GM20431 (cell line): ENCODE measurements around the gene SMAP2.

Experiments used
- in situ Hi-C: fragments of 300-500 bp; cut with MseI, MboI; formaldehyde crosslinking; loops from one replicate; pipeline ENCODE4 v1.15.0; 2020; ENCODE audit warnings: low sequenced_read_pairs; ENCODE audit not compliant: unreplicated experiment

The SMAP2 gene

DNA sequence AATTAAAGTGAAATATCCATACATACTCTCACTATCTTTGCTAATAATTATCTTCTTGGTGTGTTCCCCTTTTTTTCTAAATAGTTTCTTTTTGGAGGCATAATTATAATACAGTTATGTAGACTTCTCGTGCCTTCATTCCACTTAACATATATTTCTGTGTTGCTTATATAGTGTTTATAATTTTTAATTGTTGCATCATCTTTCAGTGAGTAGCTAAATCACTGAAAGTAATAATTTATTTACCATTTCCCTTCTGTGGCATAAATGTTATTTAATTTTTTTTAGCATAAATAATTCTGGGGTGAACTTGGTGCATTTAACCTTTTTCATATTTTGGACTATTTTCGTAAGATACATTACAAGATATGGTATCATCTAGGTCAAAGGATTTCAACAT is 38.3 kb downstream of the SMAP2 start:
- in situ Hi-C loops, result no loop called here

DNA sequence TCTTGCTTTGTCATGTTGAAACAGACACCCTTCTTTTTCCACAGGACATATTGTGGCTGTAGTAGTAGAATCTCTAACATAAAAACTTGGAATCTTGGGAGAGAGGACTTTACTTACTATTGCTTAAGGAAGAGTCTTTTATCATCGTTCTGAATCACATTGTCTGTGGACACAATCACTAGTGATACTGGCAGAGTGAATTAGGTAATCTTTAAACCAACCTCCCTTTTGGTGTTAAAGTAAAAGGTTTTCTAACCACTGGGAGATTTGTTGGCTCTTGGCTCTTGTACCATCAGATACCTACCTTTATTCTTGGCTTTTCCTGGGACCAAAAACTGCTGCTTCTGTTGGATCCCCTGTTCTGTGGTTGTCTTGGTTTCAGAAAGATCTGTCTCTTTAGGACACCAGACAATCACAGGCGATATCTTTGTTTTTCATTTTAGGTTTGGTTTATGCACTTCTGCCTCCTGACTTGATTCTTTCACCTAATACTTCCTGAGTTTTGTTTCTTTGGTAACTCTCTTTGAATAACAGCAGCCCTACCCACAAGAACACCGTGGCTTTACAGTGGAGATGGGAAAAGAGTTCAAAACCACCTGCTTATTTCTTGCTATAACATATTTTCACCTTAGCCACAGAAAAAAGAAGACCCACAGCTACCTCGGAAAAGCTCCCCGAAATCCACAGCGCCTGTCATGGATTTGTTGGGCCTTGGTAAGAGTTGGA is 40.2 kb downstream of the SMAP2 start:
- in situ Hi-C loops, result no loop called here

DNA sequence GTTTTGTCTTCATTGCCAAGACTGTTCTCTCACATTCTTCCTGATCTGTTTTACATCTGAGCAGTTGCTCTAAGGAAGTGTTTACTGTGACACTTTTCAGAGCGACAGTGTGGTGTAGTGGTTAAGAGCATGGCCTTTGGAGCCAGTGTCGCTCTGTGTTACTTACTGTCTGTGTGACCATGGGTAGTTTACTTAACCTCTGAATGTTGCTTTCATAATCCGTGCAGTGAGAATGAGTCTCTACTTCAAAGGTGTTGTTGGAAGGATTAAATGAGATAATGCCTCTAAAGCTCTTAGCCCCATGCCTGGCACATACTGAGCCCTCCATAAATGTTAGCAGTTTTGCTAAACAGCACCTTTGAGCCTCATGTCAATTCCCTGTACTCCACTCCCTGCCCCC is 40.8 kb downstream of the SMAP2 start:
- in situ Hi-C loops, result no loop called here

DNA sequence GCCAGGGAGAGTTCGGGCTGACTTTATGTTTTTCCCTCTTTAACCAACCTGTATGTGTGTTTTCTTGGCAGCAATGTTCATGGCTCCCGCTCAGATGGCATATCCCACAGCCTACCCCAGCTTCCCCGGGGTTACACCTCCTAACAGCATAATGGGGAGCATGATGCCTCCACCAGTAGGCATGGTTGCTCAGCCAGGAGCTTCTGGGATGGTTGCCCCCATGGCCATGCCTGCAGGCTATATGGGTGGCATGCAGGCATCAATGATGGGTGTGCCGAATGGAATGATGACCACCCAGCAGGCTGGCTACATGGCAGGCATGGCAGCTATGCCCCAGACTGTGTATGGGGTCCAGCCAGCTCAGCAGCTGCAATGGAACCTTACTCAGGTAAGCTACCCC is 43.2 kb downstream of the SMAP2 start:
- in situ Hi-C loops, result no loop called here

DNA sequence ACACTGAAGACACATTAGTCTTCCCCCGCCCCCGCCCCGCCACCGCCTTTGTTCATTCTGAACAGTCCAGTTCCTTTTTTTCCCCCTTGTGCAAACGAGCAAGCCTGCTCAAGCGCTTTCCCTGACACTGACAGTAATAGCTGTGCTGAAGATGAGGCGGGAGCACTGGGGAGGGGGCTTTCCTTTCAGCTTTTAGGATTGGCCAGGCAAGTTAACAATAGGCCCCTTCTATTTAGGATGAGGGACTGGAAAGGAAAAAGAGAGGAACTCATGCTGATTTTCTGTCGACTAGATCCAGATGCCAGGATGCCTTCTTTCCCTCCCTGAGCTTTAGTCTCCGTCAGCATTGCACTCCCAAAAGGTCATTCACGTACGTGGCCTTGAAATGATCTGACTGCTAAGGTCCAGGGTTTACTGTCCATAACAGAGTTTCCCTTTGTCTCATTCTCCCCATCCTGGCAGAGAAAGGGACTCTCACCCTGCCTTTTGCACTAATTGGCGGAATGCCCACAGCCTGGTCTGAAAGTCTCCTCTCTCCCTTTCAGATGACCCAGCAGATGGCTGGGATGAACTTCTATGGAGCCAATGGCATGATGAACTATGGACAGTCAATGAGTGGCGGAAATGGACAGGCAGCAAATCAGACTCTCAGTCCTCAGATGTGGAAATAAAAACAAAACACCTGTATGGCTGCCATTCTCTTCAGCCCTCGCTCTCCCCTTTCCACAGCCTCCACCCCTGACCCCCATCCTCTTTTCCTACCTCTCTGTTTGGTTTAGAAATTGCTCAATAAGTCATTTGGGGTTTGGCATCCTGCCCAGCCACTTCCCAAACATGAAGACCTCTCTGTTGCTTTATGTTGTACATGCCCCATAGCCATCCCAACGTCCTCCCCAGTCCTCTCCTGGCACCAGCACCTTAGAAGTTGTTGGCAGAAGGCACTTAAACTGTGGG is 48.2 kb downstream of the SMAP2 start:
- in situ Hi-C loops, result no loop called here

DNA sequence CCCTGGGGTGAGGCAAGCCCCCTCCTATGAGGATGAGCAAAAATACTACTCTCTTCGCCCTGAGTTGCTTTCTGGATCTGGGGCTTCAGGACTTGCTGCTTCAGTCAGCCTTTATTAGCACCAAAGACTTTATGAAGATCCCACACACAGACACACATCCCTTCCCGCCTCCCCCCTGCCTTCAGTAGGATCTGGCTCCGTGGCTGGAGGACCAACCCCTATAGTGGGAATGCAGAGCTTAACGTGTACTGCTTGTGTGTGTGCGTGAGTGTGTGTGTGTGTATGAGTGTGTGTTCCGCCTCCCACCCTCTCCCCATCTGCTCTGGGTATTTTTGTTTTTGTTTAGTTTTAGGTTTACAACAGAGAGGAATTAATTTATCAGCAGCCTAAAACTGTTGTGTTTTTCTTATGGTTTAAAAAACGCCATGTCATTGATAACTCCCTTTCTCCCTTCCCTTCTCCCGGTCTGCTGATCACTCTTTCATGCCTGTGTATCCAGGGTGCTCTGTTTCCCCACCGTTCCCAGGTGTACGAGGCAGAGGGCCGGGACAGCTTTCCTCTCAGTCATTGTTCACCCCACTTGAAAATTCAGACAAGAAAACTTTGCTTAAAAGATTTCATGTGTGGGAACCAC is 49.2 kb downstream of the SMAP2 start:
- in situ Hi-C loops, result no loop called here

DNA sequence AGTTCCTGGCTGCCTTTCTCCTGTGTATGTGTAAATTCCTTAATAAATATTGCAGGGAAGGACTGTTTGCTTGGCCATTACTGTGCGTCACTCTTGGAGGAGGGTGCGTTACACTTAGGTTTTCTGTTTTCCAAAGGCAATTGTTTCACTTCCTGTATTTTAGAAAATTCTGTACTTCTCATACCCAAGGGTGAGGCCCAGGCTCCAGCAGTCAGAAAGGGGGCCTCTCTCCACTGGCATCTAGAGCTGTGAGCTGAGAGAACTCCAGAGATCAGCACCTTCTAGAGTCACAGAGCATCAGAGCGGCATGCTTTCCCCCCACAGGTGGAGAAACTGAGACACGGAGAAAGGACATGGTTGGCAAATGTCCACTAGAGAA is 49.7 kb downstream of the SMAP2 start:
- in situ Hi-C loops, result no loop called here

DNA sequence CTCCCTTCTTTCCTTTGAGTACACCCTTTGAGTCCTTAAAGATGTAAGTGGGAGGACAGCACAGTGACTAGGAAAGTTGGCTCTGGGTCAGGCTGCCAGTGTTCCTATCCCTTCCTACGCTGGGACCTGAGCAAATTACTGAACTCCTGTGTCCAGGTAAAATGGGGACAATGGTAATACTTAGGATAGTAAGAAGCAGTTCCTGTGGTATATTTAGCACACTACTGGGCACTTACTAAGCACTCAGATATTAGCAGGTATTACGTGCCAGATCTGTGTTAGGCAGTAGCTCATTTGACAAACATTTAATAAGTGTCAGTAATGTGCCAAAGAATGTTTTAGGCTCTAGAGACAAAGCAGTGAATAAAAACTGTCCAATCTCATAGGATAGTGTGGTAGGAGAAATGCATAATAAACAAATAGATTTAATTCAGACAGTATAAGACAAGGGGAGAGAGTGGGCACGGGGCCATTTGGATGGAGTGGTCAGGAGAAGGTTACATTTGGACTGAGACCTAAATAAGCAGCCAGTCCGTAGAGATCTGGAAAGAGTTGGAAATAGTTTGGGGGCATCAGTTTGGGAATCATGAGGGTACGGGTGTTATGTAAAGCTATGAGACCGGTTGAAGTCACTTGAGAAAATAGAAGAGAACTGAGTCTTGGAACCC is 50.6 kb downstream of the SMAP2 start:
- in situ Hi-C loops, result no loop called here

DNA sequence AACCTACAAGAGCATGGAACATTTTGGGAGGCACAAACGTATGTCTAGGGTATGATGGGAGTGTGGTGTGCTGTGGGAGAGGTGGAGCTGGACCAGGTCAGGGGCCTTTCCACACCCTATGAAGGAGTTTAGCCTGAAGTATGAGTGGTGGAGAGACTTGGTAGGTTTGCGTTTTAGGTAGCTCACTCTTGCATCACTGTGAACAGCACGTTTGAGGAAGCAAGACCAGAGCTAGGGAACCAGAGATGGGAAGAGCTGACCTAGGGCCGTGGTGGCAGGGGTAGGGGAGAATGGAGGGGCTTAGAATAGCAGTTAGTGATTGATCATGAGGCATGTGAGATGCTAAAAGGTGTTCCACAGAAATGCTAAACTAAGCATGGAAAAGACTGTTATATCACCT is 51.7 kb downstream of the SMAP2 start:
- in situ Hi-C loops, result no loop called here

DNA sequence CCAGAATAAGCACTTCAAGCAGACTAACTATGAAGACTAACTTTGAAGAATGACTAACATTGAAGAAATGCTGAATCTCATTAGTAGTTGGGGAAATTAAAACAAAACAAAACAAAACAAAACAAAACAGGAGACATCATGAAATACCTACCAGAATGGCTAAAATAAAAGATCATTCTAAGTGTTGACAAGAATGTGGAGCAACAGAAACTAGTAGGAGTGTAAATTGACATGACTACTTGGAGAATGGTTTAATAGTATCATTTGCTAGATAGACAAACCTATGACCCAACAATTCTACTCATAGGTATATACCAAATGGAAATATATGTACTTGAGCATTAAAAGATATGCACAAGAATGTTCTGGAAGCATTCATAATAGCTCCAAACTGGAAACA is 57.9 kb downstream of the SMAP2 start:
- in situ Hi-C loops, result no loop called here

DNA sequence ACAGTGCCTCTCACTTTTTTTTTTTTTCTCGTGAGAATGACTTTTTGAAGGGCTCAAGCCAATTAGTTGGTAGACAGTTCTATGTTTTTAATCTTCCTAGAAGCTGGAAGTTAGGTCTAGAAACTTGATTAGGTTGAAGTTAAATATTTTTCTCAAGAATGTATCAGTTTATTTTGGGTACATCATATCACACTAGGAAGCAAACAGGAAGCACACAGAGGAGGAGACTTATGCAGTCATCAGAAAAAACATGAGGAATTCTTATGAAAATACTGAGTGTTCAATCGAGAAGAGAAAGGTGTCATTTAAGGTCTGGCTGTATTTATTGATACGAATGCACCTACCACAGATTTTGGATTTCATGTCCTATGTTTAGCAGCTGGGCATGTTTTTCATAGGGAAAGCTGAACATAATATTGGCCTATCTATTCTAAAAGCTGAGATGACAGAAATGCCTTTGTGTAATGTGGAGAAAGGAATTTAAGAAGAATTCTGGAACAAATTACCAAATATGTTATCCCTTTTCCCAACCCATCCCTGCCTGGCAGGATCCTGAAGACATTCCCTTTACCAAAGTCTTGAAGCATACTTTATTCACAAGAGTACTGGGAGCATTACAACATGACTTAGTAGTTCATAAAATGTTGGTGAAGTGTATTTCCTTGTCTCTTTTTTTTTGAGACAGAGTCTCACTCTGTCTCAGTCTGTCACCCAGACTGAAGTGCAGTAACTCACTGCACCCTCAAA is 59.3 kb downstream of the SMAP2 start:
- in situ Hi-C loops, result no loop called here

DNA sequence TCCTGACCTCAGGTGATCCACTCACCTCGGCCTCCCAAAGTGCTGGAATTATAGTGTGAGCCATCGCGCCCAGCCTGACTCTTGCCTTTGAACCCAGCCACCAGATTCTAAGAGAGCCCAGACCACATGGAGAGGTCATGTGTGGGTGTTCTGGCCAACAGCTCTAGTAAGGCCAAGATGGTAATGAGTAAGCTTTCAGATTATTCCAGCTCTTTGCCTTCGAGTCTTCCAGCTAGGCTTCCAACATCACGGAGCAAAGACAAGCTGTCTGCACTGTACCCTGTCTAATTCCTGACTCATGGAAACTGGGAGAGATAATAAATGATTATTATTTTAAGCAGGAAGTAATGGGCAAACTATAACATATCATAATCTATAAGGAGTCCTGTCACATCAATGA is 61.9 kb downstream of the SMAP2 start:
- in situ Hi-C loops, result no loop called here

DNA sequence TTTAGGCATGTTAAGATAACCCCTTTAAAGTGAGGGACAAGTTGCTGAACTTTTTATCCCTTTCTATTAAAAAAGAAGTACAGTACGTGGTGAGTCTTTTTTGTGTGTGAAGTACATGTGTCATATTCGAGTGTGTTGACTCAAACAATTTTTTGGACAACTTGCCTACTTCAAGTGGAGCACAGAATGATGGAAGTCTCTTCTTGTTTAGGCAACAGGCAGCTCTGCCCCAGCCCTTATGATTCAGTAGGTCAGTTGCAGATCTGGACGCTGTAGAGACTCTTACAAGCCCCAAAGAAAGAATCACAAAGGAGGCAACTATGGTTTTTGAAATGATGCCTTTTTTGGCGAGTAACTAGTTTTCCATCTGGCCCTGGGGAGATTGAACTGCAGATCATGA is 62.3 kb downstream of the SMAP2 start:
- in situ Hi-C loops, result no loop called here

DNA sequence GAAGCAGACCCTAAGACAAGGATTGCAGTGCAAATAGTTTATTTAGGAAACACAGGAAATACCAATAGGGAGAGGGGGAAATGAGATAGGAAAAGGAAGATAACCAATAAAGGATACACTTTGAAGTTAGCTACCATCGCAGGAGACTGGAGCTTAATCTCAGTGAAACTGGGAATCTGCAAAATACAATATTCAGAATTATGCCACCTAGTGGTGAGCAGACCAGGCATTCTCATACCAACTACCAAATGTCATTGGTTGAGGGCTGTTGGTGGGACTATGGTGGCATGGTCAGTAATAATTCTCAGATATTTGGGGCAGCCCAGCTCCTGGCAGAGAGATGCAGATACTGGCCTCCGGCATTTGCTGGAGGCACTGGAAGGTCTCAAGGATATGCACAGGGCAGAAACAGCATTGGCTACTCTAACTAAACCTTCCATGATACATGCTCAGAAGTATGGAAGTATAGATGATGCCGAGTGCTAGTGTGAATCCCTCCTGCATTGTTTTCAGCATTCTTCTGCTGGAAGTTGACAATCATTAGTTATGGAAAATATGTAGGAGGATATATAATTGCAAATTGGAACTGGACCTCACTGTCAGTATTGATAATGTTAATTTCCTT is 65.0 kb downstream of the SMAP2 start:
- in situ Hi-C loops, result no loop called here

DNA sequence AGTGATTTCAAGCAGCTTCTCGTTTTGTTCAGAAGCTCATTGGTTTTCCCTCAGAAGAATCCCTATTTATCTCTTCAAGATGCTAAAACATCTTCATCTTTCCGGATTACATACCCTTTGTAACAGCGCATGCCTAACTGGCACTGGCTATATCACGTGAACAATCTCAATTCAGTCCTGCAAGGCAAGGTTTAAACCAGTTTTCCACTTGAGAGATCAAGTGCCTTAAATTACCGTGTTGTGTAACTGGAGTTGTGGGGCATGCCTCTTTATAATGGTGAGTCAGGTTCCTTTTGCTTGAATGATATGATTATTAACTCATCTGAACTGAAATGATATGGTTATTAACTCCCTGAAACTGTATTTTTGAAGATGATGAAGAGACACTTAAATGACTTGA is 65.7 kb downstream of the SMAP2 start:
- in situ Hi-C loops, result no loop called here

DNA sequence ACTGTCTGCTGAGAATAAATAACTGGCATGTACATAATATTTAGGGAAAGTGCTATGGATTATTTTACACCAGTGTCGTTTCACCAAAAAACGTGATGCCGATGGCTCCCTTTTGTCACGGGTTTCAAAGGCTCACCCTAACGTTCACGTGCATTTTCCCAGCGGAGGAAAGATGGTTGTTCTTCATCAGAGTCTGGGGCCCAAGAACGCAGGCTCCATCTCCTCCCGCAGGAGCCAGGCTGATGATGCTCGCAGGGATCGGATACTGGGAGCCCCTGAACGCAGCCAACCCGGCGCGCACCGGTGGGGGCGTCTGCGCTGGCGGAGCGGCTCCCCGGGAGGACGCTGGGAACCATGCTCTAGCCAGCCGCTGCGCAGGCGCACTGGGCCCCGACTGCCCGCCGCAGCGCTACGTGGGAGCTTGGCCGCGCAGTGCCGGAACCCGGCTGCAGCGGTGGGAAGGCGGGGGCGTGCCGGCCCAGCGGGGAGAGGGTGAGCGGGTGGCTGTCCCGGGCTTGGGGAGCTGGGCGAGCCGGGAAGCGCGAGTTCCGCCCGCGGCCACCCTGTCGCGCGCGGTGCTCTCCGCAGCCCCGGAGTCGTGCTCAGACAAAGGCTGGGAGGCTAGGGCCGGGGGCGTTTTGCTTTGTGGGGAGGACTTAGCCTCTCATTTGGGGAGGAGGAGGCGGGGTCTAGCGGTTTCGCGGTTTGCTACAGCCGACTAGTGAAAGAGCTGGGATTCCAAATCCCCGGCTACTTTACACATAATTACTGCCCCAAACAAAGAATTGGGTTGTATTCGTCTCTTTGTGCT is 76.4 kb downstream of the SMAP2 start, which contains the start of gene ZFP69B:
TSS of gene ZFP69B (plus strand) at position 793 of the 811 bp plus-strand sequence. CDS start 486 bp downstream, outside the sequence.
- in situ Hi-C loops, result no loop called here

DNA sequence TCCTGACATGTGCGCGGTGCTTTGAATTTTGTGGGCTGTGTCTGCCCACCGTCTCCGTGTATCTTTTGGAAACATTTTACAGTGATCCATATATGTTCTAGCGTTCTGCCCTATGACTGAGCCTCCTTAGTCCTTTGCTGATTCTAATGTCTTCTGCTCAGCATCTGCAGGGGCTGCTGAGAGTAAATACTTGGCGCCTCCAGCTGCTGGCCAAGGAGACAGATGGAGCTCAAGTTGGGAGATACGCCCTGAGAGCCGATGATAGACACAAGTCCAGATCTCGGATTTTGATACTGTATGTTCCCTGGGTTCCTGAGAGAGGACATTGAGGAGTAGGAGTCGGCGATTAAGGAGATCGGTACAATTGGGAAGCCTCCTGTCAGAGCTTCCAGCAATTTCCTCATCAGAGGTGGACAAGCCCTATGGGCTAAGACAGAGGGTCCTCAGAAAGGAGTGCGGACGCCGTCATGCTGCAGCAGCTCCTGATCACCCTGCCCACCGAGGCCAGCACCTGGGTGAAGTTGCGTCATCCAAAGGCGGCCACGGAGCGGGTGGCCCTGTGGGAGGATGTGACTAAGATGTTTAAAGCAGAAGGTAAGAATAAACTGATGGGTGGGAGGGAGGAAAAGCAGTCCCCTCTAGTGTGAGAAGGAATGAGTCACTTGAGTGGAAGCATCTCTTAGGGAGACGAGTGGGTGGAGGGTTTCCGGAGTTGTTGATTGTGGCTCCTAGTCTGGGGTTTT is 77.1 kb downstream of the SMAP2 start:
- in situ Hi-C loops, result no loop called here

DNA sequence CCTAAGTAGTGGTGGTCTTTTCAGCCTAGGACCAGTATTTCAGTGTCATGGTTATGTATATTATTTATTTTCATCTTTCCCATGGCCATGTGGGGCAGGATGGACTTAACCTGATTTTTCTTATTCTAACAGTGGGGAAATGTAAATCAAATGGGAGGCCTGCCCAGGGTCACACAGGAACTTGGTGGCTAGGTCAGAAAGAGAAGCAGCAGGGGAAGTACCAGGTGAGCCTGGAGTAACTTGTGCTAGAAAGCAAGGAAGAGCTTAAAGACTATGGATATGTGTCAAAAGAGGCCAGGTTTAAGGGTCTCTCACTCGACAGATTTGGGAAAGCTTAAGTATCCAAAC is 77.7 kb downstream of the SMAP2 start:
- in situ Hi-C loops, result no loop called here
